Rectal smooth muscle tissue (tissue), 1 donor: ENCODE data around the gene SMIM22.

ENCODE experiments used
- H3K27ac ChIP-seq: one replicate; pipeline ENCODE4 v1.7.0; 2013; ENCODE audit warnings: low read depth, low read length, inconsistent platforms
- H3K27me3 ChIP-seq: one replicate; pipeline ENCODE4 v1.7.0; 2013; ENCODE audit warnings: low read length; ENCODE audit not compliant: control insufficient read depth, insufficient read depth
- H3K36me3 ChIP-seq: one replicate; pipeline ENCODE4 v1.7.0; 2013; ENCODE audit warnings: low read length; ENCODE audit not compliant: control insufficient read depth, insufficient read depth
- H3K4me1 ChIP-seq: one replicate; pipeline ENCODE4 v1.7.0; 2013; ENCODE audit warnings: low read length; ENCODE audit not compliant: control insufficient read depth, insufficient read depth
- H3K4me3 ChIP-seq: one replicate; pipeline ENCODE4 v1.7.0; 2013; ENCODE audit warnings: low read length
- H3K9ac ChIP-seq: one replicate; pipeline ENCODE4 v1.7.0; 2013; ENCODE audit warnings: low read length

SMIM22 gene

DNA sequence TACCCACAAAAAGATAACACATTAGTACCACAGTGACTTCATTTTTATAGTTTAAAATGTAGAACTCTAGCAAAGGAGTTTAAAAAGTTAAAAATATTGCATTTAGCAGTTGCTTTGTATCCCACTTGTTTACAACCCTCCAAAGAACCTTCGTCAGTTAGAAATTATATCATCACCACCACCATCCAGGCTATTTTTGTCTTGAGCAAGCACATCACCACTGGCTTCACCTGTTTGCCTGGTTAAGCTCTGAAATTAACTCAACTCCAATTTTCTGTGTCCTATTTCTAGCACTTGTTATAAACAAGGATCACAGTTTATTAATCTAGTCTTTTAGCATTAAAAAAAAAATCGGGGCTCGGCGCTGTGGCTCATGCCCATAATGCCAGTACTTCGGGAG lies 45.8 kb downstream of the SMIM22 start:
- peaks cover 36% of the 10 kb centered on the region for H3K36me3 ChIP-seq
- H3K9ac ChIP-seq = no peak overlapping the region
- H3K27me3 ChIP-seq = no peaks in the 10 kb centered on the region
- H3K4me1 ChIP-seq = peaks cover 6% of the 10 kb centered on the region
- H3K27ac ChIP-seq = no peak overlapping the region
- no peak overlapping the region for H3K4me3 ChIP-seq
